Measurements from ENCODE around the gene TCP11L2.

TCP11L2 gene

DNA sequence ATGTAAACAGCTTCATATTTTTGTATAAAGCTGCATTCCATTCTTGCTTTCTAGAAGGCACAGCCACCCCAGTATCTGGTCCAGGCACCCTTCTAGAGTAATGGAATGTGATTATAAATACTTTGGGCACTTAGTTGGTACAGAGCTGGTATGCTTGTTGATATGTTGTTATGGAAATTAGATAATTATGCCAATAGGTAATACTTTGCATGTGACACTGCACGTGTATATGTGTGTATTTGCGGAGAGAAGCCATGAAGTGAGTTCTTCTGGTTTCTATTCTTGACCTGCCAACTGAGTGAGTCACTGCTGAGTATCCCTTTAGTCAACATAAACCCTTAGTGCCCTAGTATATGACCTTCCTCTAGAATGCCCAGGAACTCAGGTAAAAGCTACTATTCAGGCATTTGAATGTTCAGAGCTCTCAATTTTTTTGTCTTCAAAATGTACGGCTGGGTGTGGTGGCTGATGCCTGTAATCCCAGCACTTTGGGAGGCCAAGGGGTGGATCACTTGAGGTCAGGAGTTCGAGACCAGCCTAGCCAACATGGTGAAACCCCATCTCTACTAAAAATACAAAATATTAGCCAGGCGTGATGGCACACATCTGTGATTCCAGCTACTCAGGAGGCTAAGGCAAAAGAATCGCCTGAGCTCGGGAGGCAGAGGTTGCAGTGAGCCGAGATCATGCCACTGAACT, 6.2 kb upstream of the TCP11L2 start:
- Histone ChIP-seq H3K27me3 (ENCODE audit: insufficient read depth, low read length) (no peaks in the 10 kb centered on the region), H3K4me1 (ENCODE audit: control insufficient read depth, insufficient read depth, low read length, unreplicated experiment) (peaks cover 20% of the 10 kb centered on the region), H3K79me2 (ENCODE audit: control insufficient read depth, insufficient read depth, low read length, unreplicated experiment) (no peaks in the 10 kb centered on the region), H2AFZ (ENCODE audit: low read length, unreplicated experiment) (peak overlapping the region; percentile 2), H3K36me3 (ENCODE audit: insufficient read depth, low read length) (no peaks in the 10 kb centered on the region), H3K27ac (ENCODE audit: low read depth, low read length) (peak overlapping the region; percentile 45; the same call in 1 of the 2 replicates), H3K4me3 (ENCODE audit: low read depth, low read length) (no peak overlapping the region)

- H3K27me3 ChIP-seq (ENCODE audit: insufficient read depth, low read length), result no peaks in the 10 kb centered on the region
- no peaks in the 10 kb centered on the region for H3K79me2 ChIP-seq (ENCODE audit: control insufficient read depth, insufficient read depth, low read length, unreplicated experiment)
- H2AFZ ChIP-seq (ENCODE audit: low read length, unreplicated experiment), result no peak overlapping the region
- H3K4me3 ChIP-seq (ENCODE audit: low read depth, low read length), result no peak overlapping the region
- H3K36me3 ChIP-seq (ENCODE audit: insufficient read depth, low read length), result no peaks in the 10 kb centered on the region
- peak overlapping the region; percentile 44; the same call in 1 of the 2 replicates for H3K27ac ChIP-seq (ENCODE audit: low read depth, low read length)
- peaks cover 27% of the 10 kb centered on the region for H3K4me1 ChIP-seq (ENCODE audit: control insufficient read depth, insufficient read depth, low read length, unreplicated experiment)
Observed at GRCh38 chr12:106297075-106297474, 5.5 kb upstream of the TCP11L2 start.

- Histone ChIP-seq H3K4me3 (ENCODE audit: low read depth, low read length) (no peak overlapping the region), H3K79me2 (ENCODE audit: control insufficient read depth, insufficient read depth, low read length, unreplicated experiment) (no peaks in the 10 kb centered on the region), H3K4me1 (ENCODE audit: control insufficient read depth, insufficient read depth, low read length, unreplicated experiment) (peaks cover 27% of the 10 kb centered on the region), H2AFZ (ENCODE audit: low read length, unreplicated experiment) (no peak overlapping the region), H3K27ac (ENCODE audit: low read depth, low read length) (no peak overlapping the region), H3K36me3 (ENCODE audit: insufficient read depth, low read length) (no peaks in the 10 kb centered on the region), H3K27me3 (ENCODE audit: insufficient read depth, low read length) (no peaks in the 10 kb centered on the region)
Observed at GRCh38 chr12:106297681-106298080, 4.9 kb upstream of the TCP11L2 start.

DNA sequence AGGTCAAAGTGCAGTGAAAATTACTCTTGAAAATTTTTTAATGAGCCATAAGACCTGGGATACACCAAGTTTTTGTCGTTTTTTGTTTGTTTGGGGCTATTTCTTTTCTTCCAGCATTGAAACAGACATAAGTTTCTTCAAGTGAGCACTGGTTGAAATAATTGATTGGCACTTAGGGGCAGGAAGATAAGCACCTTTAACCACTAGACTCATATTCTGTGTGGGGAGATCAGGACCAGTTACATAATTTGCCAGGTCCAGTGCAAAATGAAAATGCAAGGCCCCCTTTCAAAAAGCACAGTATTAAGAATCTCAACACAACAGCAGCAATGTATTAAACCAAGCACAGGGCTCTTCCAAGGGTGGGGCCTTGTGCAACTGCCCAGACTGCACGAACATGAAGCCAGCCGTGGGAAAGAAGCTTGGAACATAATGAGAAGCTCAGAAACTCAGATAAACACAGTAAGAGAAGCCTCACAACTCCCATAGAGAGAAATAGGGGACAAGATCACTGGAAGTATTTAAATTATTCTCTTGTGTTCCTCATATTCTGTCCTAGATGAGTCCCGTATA, 3.2 kb upstream of the TCP11L2 start:
- H3K4me1 ChIP-seq (ENCODE audit: control insufficient read depth, insufficient read depth, low read length, unreplicated experiment), result peaks cover 27% of the 10 kb centered on the region
- H3K27me3 ChIP-seq (ENCODE audit: insufficient read depth, low read length), result no peaks in the 10 kb centered on the region
- H3K4me3 ChIP-seq (ENCODE audit: low read depth, low read length), result no peak overlapping the region
- H3K27ac ChIP-seq (ENCODE audit: low read depth, low read length), result no peak overlapping the region
- H3K36me3 ChIP-seq (ENCODE audit: insufficient read depth, low read length), result no peaks in the 10 kb centered on the region
- no peak overlapping the region for H2AFZ ChIP-seq (ENCODE audit: low read length, unreplicated experiment)
- H3K79me2 ChIP-seq (ENCODE audit: control insufficient read depth, insufficient read depth, low read length, unreplicated experiment), result no peaks in the 10 kb centered on the region

DNA sequence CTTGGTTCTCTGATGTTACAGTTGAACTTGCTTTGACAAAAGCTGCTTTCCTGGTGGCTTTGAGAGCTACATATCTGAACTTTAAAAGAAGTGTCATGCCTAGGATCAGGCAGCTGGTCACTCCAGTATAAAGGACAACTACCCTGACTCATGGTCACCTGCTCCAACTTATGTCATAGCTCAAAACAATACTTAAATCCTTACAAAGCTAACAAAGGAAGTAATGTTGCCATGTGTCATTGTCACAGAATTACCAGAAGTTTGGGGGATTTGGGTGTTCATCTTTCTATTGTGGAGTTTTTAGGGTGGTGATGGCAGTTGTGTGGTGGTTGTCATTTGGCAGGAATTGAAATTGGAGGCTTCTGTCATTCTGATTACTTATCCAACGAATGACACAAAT, 1.8 kb upstream of the TCP11L2 start:
- H2AFZ ChIP-seq (ENCODE audit: low read length, unreplicated experiment), result no peak overlapping the region
- H3K4me1 ChIP-seq (ENCODE audit: control insufficient read depth, insufficient read depth, low read length, unreplicated experiment), result peaks cover 26% of the 10 kb centered on the region
- no peaks in the 10 kb centered on the region for H3K36me3 ChIP-seq (ENCODE audit: insufficient read depth, low read length)
- no peak overlapping the region for H3K4me3 ChIP-seq (ENCODE audit: low read depth, low read length)
- H3K27me3 ChIP-seq (ENCODE audit: insufficient read depth, low read length), result no peaks in the 10 kb centered on the region
- no peak overlapping the region for H3K27ac ChIP-seq (ENCODE audit: low read depth, low read length)
- H3K79me2 ChIP-seq (ENCODE audit: control insufficient read depth, insufficient read depth, low read length, unreplicated experiment), result no peaks in the 10 kb centered on the region

- no peak overlapping the region for H3K27ac ChIP-seq (ENCODE audit: low read depth, low read length)
Observed at GRCh38 chr12:106301241-106301610, 1.3 kb upstream of the TCP11L2 start.

DNA sequence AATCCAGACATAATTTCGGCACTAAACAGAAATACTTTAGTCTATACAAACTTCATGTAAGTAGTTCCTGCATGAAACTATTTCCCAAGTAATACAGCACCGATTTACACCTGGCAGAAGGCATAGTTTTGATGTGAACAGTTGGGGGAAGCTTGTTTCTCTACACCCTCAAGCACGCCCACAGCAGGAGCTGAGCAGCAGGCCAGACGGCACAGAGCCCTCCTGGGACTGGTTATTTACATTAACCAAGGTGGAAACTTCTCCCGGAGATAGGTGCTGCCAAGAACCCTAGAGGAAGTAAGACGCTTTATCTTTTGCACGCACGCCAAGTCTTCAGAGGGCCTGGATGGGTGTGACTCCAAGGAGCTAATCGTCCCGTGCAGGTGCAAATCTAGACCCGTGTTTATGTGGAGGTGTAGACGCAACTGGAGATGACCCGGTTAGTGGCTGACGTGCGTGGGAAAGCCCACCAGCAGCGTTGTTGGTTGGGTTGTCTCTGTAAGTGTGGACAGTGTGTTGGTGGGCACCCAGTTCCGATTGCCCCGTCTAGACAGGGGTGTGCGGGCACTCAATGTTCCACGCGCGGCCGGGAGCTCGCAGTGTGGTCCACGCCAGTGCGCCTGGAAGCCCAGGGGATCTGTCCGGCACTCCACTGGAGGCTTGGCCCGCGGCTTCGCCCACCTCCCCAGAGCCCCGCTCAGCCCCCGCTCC, 767 bp upstream of the TCP11L2 start:
- Histone ChIP-seq H3K36me3 (ENCODE audit: insufficient read depth, low read length) (no peaks in the 10 kb centered on the region), H3K27me3 (ENCODE audit: insufficient read depth, low read length) (no peaks in the 10 kb centered on the region), H3K4me1 (ENCODE audit: control insufficient read depth, insufficient read depth, low read length, unreplicated experiment) (peaks cover 16% of the 10 kb centered on the region), H3K79me2 (ENCODE audit: control insufficient read depth, insufficient read depth, low read length, unreplicated experiment) (no peaks in the 10 kb centered on the region), H2AFZ (ENCODE audit: low read length, unreplicated experiment) (peak overlapping the region; percentile 88), H3K4me3 (ENCODE audit: low read depth, low read length) (peak overlapping the region; percentile 81), H3K27ac (ENCODE audit: low read depth, low read length) (no peak overlapping the region)

More at GRCh38 chr12:106301241-106301610, 1.3 kb upstream of the TCP11L2 start:
- Histone ChIP-seq H3K4me1 (ENCODE audit: control insufficient read depth, insufficient read depth, low read length, unreplicated experiment) (peaks cover 21% of the 10 kb centered on the region), H3K36me3 (ENCODE audit: insufficient read depth, low read length) (no peaks in the 10 kb centered on the region), H3K4me3 (ENCODE audit: low read depth, low read length) (peak overlapping the region; percentile 81), H2AFZ (ENCODE audit: low read length, unreplicated experiment) (peak overlapping the region; percentile 88), H3K27me3 (ENCODE audit: insufficient read depth, low read length) (no peaks in the 10 kb centered on the region), H3K79me2 (ENCODE audit: control insufficient read depth, insufficient read depth, low read length, unreplicated experiment) (no peaks in the 10 kb centered on the region)

DNA sequence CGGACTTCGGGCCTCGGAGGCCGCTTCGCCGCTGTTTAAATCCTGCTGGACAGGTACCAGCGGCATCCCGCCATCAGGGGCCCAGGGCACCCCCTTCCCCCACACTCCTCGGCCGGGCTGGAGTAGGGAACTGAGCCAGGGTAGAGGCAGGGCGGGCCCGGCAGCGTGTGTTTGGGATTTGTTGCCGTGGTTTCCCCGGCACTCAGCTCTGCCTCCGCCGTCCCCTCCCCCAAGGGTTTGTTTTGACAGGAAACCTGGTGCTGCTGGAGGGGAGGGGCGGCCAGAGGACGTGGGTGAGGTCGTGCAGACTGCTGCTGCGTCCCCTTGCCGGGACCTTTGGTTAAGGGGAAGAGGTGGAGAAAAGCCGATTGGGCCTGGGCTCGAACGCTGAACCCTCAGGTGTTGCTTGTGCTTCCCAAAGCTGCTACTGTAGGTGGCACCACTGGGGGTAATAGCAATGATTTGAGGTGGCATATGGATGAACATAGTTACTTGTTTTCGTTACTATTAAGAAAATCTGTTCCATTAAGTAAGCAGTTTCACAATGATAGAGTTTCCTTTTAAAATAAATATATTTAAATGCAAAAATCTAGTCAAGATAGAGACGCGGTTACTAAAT, 778 bp downstream of the TCP11L2 start:
- H3K27ac ChIP-seq (ENCODE audit: low read depth, low read length), result peak overlapping the region; percentile 91
- H3K4me1 ChIP-seq (ENCODE audit: control insufficient read depth, insufficient read depth, low read length, unreplicated experiment), result peaks cover 14% of the 10 kb centered on the region
- H3K79me2 ChIP-seq (ENCODE audit: control insufficient read depth, insufficient read depth, low read length, unreplicated experiment), result no peaks in the 10 kb centered on the region
- H3K27me3 ChIP-seq (ENCODE audit: insufficient read depth, low read length), result no peaks in the 10 kb centered on the region
- peak overlapping the region; percentile 100 for H3K4me3 ChIP-seq (ENCODE audit: low read depth, low read length)
- H3K36me3 ChIP-seq (ENCODE audit: insufficient read depth, low read length), result no peaks in the 10 kb centered on the region
- peak overlapping the region; percentile 99 for H2AFZ ChIP-seq (ENCODE audit: low read length, unreplicated experiment)

DNA sequence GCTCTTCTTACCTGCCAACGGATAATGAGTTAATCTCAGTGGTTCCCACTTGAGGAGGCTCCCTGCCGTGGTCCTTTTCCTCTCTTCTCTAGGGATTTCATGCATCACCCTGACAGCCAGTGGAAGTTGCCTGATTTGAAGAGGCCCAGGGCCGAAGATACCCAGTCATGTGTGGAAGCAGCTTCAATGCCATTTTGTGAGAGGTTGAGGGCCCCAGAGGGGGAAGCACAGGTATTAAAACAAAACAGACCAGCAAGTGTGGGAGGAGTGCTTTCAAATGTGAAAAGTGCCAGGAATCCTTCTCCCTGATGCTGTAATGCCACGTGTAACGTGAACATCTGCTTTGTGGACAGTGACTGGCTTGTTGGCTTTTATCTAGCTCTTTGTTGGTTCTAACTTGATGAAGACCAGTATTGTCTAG, 1.5 kb downstream of the TCP11L2 start:
- peak overlapping the region; percentile 100 for H3K4me3 ChIP-seq (ENCODE audit: low read depth, low read length)
- no peak overlapping the region for H2AFZ ChIP-seq (ENCODE audit: low read length, unreplicated experiment)
- H3K27ac ChIP-seq (ENCODE audit: low read depth, low read length), result no peak overlapping the region
- no peaks in the 10 kb centered on the region for H3K27me3 ChIP-seq (ENCODE audit: insufficient read depth, low read length)
- no peaks in the 10 kb centered on the region for H3K36me3 ChIP-seq (ENCODE audit: insufficient read depth, low read length)
- peaks cover 14% of the 10 kb centered on the region for H3K4me1 ChIP-seq (ENCODE audit: control insufficient read depth, insufficient read depth, low read length, unreplicated experiment)
- H3K79me2 ChIP-seq (ENCODE audit: control insufficient read depth, insufficient read depth, low read length, unreplicated experiment), result no peaks in the 10 kb centered on the region

DNA sequence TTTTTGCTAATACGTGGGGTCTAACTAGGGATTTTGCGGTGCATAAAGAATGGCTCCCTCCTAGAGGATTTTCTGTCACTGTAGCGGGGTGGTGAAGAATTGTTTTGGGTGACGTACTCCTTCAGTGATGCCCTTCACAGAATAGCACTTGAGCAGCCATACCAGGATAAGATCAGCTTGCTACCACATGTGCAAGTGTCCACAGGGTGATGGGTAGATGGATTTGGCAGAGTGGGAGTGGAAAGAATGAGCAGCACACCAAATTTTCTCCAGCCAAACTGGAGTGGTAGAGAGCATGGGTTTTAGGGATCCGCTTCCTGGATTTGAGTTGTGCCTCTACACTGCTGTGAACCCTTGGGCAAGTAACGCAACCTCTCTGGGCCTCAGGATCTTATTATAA, 2.3 kb downstream of the TCP11L2 start:
- Histone ChIP-seq H3K4me3 (ENCODE audit: low read depth, low read length) (no peak overlapping the region), H3K79me2 (ENCODE audit: control insufficient read depth, insufficient read depth, low read length, unreplicated experiment) (no peaks in the 10 kb centered on the region), H3K27me3 (ENCODE audit: insufficient read depth, low read length) (no peaks in the 10 kb centered on the region), H3K4me1 (ENCODE audit: control insufficient read depth, insufficient read depth, low read length, unreplicated experiment) (peaks cover 18% of the 10 kb centered on the region), H3K27ac (ENCODE audit: low read depth, low read length) (no peak overlapping the region), H2AFZ (ENCODE audit: low read length, unreplicated experiment) (no peak overlapping the region), H3K36me3 (ENCODE audit: insufficient read depth, low read length) (no peaks in the 10 kb centered on the region)
